T-helper 1 cell treated with Interleukin-12 subunit alpha and Interleukin-12 subunit beta and Interleukin-4 antibody, amounts not matched to agents 30 μg/mL and 1 μg/mL, for 36 hours (primary cell): Measurements from ENCODE around the gene CACNA1C.

Experiments used
- H3K27ac Mint-ChIP-seq: one replicate; pipeline ENCODE4 v1.8.0; 2021; ENCODE audit warnings: mild to moderate bottlenecking, mixed read lengths
- H3K27me3 Mint-ChIP-seq: one replicate; pipeline ENCODE4 v1.8.0; 2021; ENCODE audit warnings: low read depth, mixed read lengths
- H3K36me3 Mint-ChIP-seq: one replicate; pipeline ENCODE4 v1.8.0; 2021; ENCODE audit warnings: low read depth, mixed read lengths
- H3K4me1 Mint-ChIP-seq: one replicate; pipeline ENCODE4 v1.8.0; 2021; ENCODE audit warnings: low read depth, mixed read lengths
- H3K4me3 Mint-ChIP-seq: one replicate; pipeline ENCODE4 v1.8.0; 2021; ENCODE audit warnings: mild to moderate bottlenecking, moderate library complexity, mixed read lengths
- H3K9me3 Mint-ChIP-seq: one replicate; pipeline ENCODE4 v1.8.0; 2021; ENCODE audit warnings: mixed read lengths

The CACNA1C gene

GRCh38 chr12:2640709-2641108 lies 587.9 kb downstream of the CACNA1C start:
- no peak overlapping the region for H3K27ac Mint-ChIP-seq
- H3K27me3 Mint-ChIP-seq, result peaks cover 31% of the 10 kb centered on the region
- no peak overlapping the region for H3K4me3 Mint-ChIP-seq
- no peaks in the 10 kb centered on the region for H3K9me3 Mint-ChIP-seq
- H3K36me3 Mint-ChIP-seq, result no peaks in the 10 kb centered on the region
- peaks cover 9% of the 10 kb centered on the region for H3K4me1 Mint-ChIP-seq

GRCh38 chr12:2641207-2641606 lies 588.4 kb downstream of the CACNA1C start:
- Mint-ChIP-seq H3K9me3 (no peaks in the 10 kb centered on the region), H3K27ac (no peak overlapping the region), H3K36me3 (no peaks in the 10 kb centered on the region), H3K4me3 (no peak overlapping the region), H3K27me3 (peaks cover 34% of the 10 kb centered on the region), H3K4me1 (peaks cover 9% of the 10 kb centered on the region)

GRCh38 chr12:2641761-2642160 lies 589.0 kb downstream of the CACNA1C start:
- Mint-ChIP-seq H3K27ac (no peak overlapping the region), H3K9me3 (no peaks in the 10 kb centered on the region), H3K27me3 (peaks cover 38% of the 10 kb centered on the region), H3K4me1 (peaks cover 9% of the 10 kb centered on the region), H3K4me3 (no peak overlapping the region), H3K36me3 (no peaks in the 10 kb centered on the region)

GRCh38 chr12:2642176-2642892 lies 589.5 kb downstream of the CACNA1C start:
- Mint-ChIP-seq H3K9me3 (no peaks in the 10 kb centered on the region), H3K27me3 (peaks cover 44% of the 10 kb centered on the region), H3K4me3 (no peak overlapping the region), H3K4me1 (peaks cover 9% of the 10 kb centered on the region), H3K36me3 (no peaks in the 10 kb centered on the region), H3K27ac (no peak overlapping the region)

GRCh38 chr12:2642896-2643425 lies 590.2 kb downstream of the CACNA1C start:
- H3K9me3 Mint-ChIP-seq, result no peaks in the 10 kb centered on the region
- no peaks in the 10 kb centered on the region for H3K36me3 Mint-ChIP-seq
- H3K27me3 Mint-ChIP-seq, result peaks cover 41% of the 10 kb centered on the region
- H3K4me1 Mint-ChIP-seq, result peaks cover 9% of the 10 kb centered on the region
- no peak overlapping the region for H3K4me3 Mint-ChIP-seq
- peak overlapping the region; percentile 13 for H3K27ac Mint-ChIP-seq

GRCh38 chr12:2643576-2644135 lies 590.9 kb downstream of the CACNA1C start:
- peaks cover 44% of the 10 kb centered on the region for H3K27me3 Mint-ChIP-seq
- no peak overlapping the region for H3K4me3 Mint-ChIP-seq
- H3K9me3 Mint-ChIP-seq, result no peaks in the 10 kb centered on the region
- no peak overlapping the region for H3K27ac Mint-ChIP-seq
- H3K36me3 Mint-ChIP-seq, result no peaks in the 10 kb centered on the region
- peaks cover 9% of the 10 kb centered on the region for H3K4me1 Mint-ChIP-seq

- Mint-ChIP-seq H3K4me3 (no peak overlapping the region), H3K27me3 (peaks cover 50% of the 10 kb centered on the region), H3K4me1 (peaks cover 9% of the 10 kb centered on the region), H3K27ac (no peak overlapping the region), H3K36me3 (no peaks in the 10 kb centered on the region), H3K9me3 (no peaks in the 10 kb centered on the region)
Observed at GRCh38 chr12:2644683-2645405, 592.1 kb downstream of the CACNA1C start.

- Mint-ChIP-seq H3K9me3 (no peaks in the 10 kb centered on the region), H3K27me3 (peaks cover 54% of the 10 kb centered on the region), H3K4me1 (peaks cover 9% of the 10 kb centered on the region), H3K36me3 (no peaks in the 10 kb centered on the region), H3K4me3 (no peak overlapping the region), H3K27ac (no peak overlapping the region)
Observed at GRCh38 chr12:2645460-2645859, 592.7 kb downstream of the CACNA1C start.

GRCh38 chr12:2646341-2646740 lies 593.6 kb downstream of the CACNA1C start:
- Mint-ChIP-seq H3K27me3 (peaks cover 54% of the 10 kb centered on the region), H3K4me3 (no peak overlapping the region), H3K4me1 (peaks cover 9% of the 10 kb centered on the region), H3K36me3 (no peaks in the 10 kb centered on the region), H3K9me3 (no peaks in the 10 kb centered on the region), H3K27ac (no peak overlapping the region)

GRCh38 chr12:2647186-2647585 lies 594.4 kb downstream of the CACNA1C start:
- Mint-ChIP-seq H3K4me3 (no peak overlapping the region), H3K9me3 (no peaks in the 10 kb centered on the region), H3K4me1 (peaks cover 5% of the 10 kb centered on the region), H3K27ac (no peak overlapping the region), H3K36me3 (no peaks in the 10 kb centered on the region), H3K27me3 (peaks cover 54% of the 10 kb centered on the region)

- no peak overlapping the region for H3K27ac Mint-ChIP-seq
- H3K4me1 Mint-ChIP-seq, result no peaks in the 10 kb centered on the region
- no peak overlapping the region for H3K4me3 Mint-ChIP-seq
- H3K36me3 Mint-ChIP-seq, result no peaks in the 10 kb centered on the region
- no peaks in the 10 kb centered on the region for H3K9me3 Mint-ChIP-seq
- H3K27me3 Mint-ChIP-seq, result peaks cover 51% of the 10 kb centered on the region
Observed at GRCh38 chr12:2648406-2648805, 595.6 kb downstream of the CACNA1C start.

GRCh38 chr12:2649201-2650030 lies 596.6 kb downstream of the CACNA1C start:
- no peaks in the 10 kb centered on the region for H3K9me3 Mint-ChIP-seq
- peaks cover 46% of the 10 kb centered on the region for H3K27me3 Mint-ChIP-seq
- no peaks in the 10 kb centered on the region for H3K36me3 Mint-ChIP-seq
- no peaks in the 10 kb centered on the region for H3K4me1 Mint-ChIP-seq
- H3K4me3 Mint-ChIP-seq, result no peak overlapping the region
- H3K27ac Mint-ChIP-seq, result no peak overlapping the region

- H3K27me3 Mint-ChIP-seq, result peaks cover 37% of the 10 kb centered on the region
- H3K36me3 Mint-ChIP-seq, result no peaks in the 10 kb centered on the region
Observed at GRCh38 chr12:2650261-2651067, 597.7 kb downstream of the CACNA1C start.

More at GRCh38 chr12:2650261-2651067, 597.7 kb downstream of the CACNA1C start:
- no peaks in the 10 kb centered on the region for H3K9me3 Mint-ChIP-seq
- H3K4me1 Mint-ChIP-seq, result no peaks in the 10 kb centered on the region
- H3K27ac Mint-ChIP-seq, result no peak overlapping the region
- H3K4me3 Mint-ChIP-seq, result no peak overlapping the region
